ENCODE data around the gene RASSF1. TPM values are rescaled to one million over a fixed set of nuclear protein-coding genes. Genes with fewer than 3 reads are reported as not detected.
A peak's percentile ranks its signal among the peaks of the same experiment; 100 is the strongest.
"Not testable (repeated sequence)": the region's sequence is repeated elsewhere in the genome, so short reads cannot be mapped to it uniquely, and the experiment has no call there.

RASSF1 gene
- total RNA-seq, 1 experiment from 2014 or later: 30.2 TPM

DNA sequence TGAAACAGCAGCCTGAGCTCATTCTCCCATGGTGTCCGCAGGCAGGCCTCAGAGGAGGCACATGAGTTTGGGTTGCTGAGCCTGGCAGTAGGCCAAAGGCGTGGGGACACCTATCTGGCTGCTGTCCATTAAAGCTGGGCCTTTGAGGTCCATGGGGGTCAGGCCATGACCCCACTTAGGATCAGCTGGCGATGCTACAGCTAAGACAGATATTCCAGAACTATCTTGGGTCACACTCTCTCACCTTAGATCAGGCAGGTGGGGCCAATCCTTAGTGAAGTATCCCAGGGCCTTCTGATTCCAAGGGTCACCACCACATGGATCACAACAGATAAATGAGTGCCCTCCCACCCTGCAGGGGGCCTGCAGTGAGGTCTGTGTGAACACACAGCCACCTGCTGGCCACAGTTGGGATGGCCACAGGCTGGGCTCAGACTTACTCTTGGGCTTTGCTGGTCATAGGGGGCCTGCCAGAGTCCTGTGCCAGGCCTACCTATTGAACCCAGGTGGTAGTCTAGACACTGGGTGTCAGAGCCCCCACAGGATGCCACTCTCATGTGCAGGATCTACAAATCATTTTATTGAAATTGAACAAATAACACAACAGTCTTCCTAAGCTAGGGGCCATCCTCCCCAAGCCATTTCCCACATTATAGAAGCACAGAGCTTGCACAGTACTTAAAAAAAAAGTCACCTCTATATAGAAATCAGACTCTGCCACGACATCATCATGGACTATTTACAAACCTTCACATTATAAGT is 16.1 kb downstream of the RASSF1 start:
- DNase-seq (ENCODE audit: low spot score): peak; percentile 63

DNA sequence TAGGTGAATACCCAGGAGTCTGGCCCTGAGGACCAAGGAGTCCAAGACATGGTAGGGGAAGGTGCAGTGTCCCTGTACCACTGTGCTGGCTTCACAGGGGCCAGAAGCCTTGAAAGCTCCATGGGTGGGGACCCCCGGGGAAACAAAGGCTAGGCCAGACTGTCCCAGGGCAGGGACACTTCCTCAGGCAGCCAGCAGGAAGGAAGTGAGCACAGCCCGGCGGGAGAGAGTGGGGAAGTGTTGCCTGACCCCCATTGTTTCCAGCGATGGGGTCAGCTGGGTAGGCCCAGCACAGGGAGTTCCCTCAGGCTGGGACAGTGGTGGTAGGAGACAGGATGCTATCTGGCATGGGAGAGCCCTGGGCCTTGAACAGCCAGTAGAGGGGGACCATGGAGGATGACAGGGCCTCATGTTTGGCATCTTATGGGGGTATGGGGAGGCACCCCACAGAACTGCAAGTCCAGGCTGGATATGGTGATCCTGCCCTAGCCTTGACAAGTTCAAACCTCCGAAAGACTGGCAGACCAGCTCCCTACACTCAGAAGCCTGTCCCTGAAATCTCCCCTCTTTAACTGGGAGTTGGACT is 16.9 kb downstream of the RASSF1 start:
- DNase-seq (ENCODE audit: low spot score): no peak

DNA sequence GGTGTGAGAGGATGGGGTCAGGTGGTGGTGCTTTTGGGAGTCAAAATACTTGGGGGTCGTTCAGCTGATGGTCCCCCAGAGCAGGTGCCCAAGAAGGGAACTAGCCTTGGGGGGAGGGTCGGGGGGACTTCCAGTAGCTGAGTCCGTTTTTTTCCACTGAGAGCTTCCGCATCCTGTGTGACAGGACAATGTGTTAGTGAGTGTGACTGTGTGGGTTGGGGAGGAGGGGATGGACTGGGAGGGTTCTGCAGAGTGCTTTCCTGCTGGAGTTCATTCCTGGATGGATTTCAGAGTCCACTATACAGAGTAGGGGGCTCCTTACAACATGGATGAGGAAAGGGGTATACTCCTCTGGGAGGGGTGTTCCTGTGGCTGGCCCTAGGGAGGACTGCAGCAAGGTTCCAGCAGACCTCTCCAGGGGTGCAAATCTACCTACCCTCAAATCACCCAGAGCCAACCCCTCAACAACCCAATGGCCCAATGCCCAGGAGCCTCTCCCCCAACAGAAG is 17.5 kb downstream of the RASSF1 start:
- DNase-seq (ENCODE audit: low spot score): no peak

DNA sequence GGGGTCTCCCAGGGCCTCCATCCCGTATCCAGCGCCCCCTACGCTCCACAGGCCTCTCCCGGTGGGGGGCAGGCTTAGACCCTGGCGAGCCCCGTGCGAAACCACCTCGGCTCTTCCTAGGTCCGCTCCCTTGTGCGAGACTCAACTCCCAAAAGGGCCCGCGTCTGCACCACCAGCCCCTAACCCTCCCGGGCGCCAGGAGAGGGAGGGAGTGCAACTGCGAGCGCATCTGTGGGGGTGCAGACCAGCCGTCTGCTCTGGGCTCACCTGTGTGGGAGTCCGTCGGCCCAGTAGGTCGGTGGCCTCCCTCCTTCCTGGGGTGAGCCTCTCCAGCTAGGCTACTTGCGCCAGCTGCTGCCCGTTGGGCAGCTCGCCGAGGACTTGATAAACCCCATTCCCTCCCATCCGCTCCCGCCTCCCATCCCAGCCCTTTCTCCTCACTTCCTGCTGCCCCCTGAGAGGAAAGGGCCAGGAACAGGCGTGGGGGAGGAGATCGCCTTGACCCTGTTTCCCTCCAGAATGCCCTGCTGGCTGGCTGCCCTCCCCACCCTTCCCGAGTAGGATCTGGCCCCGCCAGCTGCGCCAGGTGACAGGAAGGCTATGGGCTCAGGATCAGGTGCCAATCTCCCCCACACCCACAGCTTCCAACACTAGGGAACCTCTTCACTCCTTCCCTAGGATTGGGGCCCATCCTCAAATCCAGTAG is 18.1 kb downstream of the RASSF1 start, which contains the start of gene HYAL2:
HYAL2 (minus strand) TSS at position 360 of the 706 bp plus-strand sequence. CDS start 2,256 bp downstream, outside the sequence.
- peak; percentile 36 for DNase-seq (ENCODE audit: low spot score)

DNA sequence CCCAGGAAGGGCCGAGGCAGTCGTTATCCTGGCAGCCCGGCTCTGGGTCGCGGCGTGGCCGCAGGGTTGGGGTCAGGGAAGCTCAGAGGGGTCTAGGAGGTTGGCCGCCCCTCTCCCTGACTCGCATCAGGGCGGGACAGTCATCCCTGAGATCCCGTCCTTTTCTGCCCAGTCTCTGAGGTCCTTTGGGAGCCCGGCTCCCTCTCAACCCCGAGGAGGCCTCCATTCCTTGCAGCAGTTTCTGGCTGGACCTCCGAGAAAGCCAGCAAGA is 18.6 kb downstream of the RASSF1 start:
- DNase-seq (ENCODE audit: low spot score): no peak

GRCh38 chr3:50321336-50322114 is 19.1 kb downstream of the RASSF1 start:
- DNase-seq (ENCODE audit: low spot score): peak; percentile 83

- DNase-seq (ENCODE audit: low spot score): peak; percentile 52
These were observed 19.7 kb downstream of the RASSF1 start for GRCh38 chr3:50320853-50321335.

- no peak for DNase-seq (ENCODE audit: low spot score)
These were observed 20.6 kb downstream of the RASSF1 start for GRCh38 chr3:50319894-50320625.

GRCh38 chr3:50319181-50319893 is 21.3 kb downstream of the RASSF1 start:
- no peak for DNase-seq (ENCODE audit: low spot score)

DNA sequence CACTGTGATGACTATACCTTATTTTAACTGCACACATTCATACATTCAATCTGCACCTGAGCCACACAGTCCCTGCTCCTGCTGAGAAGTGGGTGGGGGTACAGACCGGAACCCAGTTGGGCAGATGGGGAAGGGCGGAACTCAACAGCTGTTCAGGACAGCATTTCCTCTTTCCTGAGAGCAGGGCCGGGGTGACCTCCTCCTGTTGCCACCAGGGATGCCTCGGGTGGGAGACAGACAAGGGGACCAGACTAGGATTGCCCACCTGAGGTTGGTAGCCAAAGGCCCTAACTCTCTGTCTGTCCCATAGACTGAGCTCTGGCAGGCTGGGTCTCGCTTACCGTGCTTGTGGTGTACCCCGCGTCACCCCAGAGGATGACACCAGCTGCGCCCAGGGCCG is 22.0 kb downstream of the RASSF1 start:
- DNase-seq (ENCODE audit: low spot score): no peak

- no peak for DNase-seq (ENCODE audit: low spot score)
These were observed 22.5 kb downstream of the RASSF1 start for GRCh38 chr3:50318163-50318562.

- DNase-seq (ENCODE audit: low spot score): peak; percentile 71
These were observed 23.3 kb downstream of the RASSF1 start for GRCh38 chr3:50317300-50317699.

DNA sequence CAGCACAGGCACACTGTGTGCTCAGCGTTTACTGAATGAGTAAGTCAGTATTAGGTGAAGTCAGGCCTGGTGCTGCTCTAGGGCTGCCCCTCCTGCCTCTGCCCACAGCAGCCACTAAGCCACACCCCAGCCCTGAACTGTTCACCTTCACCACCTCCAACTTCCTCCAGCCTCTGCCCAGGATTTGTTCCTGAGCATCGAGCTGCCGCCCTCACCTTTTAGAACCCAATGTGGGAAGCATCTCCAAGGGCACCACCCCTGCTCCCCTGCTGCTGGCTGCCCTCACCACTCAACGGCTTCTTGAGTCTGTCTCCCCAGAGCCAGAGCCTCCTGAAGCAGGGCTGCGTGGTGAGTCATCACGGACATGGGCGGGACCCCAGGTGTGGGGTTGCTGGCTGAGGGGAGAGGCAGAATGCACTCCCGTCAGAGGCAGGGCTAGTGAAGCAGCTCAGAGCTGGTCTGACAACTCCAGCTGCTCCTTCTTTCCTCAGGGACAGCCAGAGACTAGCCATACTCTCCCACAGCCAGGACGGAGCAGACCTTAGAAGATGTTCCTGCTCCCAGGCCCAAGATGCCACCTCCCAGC is 23.9 kb downstream of the RASSF1 start:
- DNase-seq (ENCODE audit: low spot score): peak; percentile 91

DNA sequence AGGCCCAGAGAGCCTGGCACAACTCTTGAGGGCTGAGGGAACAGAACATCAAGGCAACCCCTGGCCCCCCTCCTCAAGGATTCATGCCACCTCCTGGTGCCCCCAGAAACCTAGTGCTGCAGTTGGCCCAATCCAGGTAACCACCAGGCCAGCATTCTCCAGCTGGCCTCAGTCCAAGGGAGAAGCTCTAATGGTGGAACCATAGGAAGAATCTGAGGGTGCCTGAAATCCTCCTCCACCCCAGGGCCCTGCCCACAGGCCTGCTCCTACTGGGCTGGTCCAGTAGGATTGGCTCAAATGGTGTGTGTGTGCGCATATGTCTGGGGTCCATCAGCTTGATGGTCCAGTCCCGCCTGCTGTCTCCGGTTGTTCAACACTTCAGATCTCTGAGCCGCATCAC is 25.8 kb downstream of the RASSF1 start:
- no peak for DNase-seq (ENCODE audit: low spot score)

GRCh38 chr3:50314342-50314741 is 26.3 kb downstream of the RASSF1 start:
- no peak for DNase-seq (ENCODE audit: low spot score)

DNA sequence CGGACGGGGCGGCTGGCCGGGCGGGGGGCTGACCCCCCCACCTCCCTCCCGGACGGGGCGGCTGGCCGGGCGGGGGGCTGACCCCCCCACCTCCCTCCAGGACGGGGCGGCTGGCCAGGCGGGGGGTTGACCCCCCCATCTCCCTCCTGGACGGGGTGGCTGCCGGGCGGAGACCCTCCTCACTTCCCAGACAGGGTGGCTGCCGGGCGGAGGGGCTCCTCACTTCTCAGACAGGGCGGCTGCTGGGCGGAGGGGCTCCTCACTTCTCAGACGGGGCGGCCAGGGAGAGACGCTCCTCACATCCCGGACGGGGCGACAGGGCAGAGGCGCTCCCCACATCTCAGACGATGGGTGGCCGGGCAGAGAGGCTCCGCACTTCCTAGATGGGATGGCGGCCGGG is 28.6 kb downstream of the RASSF1 start:
- not testable (repeated sequence) for DNase-seq (ENCODE audit: low spot score)

DNA sequence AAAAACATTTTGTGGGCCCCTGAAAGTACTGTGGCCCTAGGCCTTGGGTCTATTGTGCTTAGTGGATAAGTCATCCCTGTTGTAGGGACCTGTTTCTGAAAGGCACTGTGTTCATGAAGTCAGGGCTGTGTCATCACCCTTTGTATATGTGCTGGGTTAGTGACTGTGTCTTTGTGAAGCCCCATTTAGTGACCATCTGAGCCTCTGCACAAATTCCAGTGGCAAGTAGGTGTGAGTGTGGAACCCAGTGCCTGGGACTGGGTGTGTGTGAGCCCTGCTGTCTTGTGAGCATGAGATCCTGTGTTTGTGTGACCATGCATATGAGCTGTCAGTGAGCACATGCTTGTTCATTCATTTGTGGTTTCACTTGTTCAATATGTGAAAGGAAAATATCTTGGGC is 36.0 kb downstream of the RASSF1 start:
- DNase-seq (ENCODE audit: low spot score): no peak

DNA sequence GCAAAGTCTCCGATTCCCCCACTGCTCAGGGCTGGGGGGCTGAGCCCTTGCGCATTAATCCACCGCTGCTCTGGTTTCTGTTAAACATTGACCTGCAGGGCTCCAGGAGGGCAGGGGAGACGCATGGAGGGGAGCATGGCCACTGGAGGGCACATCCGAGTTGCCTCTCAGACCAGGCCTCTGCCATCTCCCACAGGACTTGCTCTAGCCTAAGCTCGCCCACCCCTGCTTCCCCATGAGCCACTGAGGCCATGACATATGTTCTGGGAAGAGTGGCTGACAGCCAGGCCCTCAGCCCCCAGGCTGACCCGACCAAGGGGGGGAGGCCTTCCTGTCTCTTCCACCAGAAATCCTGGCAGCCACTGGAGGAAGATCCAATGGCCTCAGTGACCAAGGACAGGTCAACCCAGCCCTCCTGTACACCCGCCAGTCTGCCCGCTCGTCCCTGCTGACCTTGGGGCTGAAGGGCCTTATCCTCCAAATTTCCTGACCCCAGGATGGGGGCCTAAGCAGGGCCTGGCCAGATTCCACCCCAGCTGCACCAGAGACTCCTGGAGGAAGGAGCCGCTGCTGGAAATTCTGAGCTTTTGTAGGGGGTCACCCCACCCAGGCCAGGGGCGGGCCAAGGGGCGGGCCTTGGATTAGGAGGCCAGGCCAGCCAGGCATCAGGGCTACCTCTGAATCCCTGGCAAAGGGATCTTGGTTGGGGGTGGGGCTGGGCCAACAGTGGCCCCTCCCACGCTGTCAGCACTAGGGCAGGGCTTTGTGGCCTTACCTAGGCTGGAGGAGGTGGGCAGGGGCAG is 37.4 kb downstream of the RASSF1 start, which contains the start of gene HYAL1:
HYAL1 (minus strand) TSS at position 562 of the 803 bp plus-strand sequence. CDS start 618 bp downstream, outside the sequence.
- DNase-seq (ENCODE audit: low spot score): peak; percentile 29
